ENCODE data around the gene EEF2.
A peak's percentile ranks its signal among the peaks of the same experiment; 100 is the strongest.
"Not testable (repeated sequence)": the region's sequence is repeated elsewhere in the genome, so short reads cannot be mapped to it uniquely, and the experiment has no call there.

EEF2 gene

DNA sequence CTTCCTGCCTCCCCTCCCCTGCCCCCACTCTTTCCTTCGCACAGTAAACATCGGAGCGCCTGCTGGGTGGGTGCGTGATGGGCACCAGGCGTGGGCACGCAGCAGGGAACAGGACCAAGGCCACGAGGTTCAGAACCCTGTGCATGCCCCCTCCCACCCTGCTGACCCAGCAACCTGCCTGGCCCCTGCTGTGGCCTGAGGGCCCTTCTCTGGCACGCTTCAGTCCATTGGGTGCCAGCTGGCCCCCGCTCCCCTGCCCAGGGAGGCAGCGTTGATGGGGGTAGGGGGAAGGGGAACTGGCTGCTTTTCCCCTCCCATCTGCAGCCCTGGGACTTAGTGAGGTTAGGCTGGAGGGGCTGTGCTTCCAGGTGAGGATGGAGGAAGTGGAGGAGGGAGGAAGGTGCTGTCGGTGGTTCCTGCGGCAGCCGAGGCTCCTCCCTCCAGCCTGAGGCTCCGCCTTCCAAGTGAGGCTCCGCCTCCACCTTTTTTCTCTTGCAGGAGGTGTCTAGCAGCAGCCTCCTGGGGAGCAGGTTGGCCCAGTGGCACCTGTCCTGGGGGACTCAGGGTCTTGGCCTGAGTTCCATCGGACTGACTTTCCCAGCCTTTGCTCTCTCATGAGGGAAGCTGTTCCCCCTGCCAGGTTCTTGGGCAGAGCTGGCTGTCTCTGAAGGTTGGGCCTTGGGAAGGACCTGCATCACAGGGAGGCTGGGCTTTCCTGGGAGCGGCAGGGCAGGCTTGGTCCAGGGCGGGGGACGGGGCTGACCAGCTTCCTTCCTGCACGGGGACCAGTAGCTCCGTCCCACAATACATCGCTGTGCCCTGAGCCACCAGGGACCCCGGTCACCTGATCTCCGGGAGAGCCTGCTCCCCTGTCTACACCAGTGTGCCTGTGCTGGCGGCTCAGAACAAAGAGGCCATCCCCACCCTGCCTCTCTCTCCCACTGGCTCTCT lies 29.6 kb upstream of the EEF2 start:
- no peak for DNase-seq

GRCh38 chr19:4013886-4014540 lies 28.8 kb upstream of the EEF2 start:
- DNase-seq = no peak

- DNase-seq = no peak
Observed at GRCh38 chr19:4012975-4013634, 27.8 kb upstream of the EEF2 start.

GRCh38 chr19:4012092-4012974 lies 27.1 kb upstream of the EEF2 start:
- no peak for DNase-seq

GRCh38 chr19:4011430-4011829 lies 26.2 kb upstream of the EEF2 start:
- not testable (repeated sequence) for DNase-seq

DNA sequence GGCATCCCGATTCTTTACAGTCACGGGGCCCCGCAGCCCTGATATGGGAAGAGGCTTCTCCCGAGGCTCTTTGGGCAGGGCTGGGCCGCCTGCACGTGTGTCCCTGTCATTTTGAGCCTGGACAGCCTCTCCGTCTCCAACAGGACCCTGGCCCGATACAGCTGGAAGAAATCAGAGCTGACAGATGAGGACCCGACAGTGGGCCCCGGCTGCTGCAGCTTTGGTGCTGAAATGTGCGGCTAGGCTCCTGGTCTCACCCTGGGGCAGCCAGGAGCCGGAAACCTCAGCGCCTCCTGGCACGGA lies 25.5 kb upstream of the EEF2 start:
- DNase-seq = no peak

DNA sequence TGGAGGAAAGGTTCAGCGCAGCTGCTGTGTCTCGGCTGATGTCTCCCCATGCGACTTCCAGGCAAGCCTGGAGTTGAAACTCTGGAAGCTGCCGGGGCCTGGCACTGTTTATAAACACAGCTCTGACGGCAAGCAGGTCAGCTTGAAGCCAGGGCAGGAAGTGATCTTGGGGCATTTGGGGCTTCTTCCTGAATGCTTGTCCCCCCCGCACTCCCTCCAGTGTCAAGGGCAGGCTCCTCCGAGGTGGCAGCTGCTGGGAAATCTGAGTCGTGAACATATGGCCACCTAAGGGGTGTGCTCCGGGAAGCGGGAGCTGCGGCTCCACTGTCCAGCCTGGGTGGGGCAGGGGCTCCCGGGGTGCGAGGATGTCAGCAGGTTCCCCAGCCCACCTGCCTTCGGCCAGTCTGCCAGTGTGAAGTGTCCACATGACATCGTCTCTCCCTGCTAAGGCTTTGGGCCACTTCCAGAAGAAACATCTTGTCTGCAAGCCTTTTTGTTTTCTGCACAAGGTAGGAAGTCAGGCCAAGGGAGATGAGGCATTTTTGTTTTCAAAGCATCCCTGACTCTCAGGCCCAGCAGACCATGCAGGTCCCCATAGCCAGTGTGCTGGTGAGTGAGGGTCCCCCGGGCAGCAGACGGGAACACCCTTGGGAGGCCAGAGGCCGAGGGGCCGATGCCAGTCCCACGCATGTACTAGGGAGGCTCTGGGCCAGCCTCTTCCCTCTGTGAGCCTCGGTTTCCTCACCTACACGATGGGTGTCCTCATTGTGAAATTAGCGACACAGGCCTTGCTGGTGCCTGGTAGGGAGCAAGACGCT lies 24.9 kb upstream of the EEF2 start:
- no peak for DNase-seq

GRCh38 chr19:4007836-4008539 lies 22.7 kb upstream of the EEF2 start:
- DNase-seq = no peak

DNA sequence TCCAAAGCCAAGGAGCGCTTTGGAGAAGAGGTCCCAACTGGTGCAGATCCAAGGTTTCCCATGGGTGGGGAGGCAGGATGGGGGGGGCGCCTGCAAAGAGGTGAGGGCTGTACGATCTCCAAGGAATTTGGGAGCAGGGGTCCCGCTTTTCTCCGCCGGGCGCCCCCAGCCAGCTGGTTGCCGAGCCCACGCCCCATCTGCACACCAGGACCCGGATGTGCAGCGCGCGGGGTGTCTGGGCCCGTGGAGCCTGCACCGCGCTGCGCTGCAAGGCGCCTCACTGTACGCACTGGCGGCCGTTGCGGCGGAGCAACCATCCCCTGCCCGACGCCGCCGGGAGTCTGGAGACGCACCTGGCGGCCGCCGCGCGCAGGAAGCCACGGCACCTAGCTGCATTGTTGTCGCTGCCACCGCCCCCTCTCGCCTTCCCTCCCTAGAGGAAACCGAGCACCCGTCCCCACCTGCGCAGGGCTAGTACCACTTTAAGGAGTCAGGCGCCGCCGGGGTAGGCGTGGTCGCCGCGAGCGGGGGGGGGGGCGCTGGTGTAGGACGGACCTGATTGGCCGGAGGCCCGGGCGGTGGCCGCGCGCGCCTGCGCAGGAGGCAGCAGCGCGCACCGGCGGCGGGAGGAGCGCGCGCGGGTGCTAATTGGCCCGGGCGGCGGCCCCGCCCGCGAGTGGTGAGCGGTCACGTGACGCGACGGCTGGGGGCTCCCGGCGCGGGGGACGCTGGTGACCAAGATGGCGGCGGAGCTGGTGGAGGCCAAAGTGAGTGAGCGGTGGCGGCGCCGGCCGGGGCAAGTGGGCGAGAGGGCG lies 22.0 kb upstream of the EEF2 start, which contains the start of gene PIAS4:
TSS of gene PIAS4 (plus strand) at position 716 of the 815 bp plus-strand sequence. CDS start at position 741, 25 bp downstream.
- peak; percentile 66 for DNase-seq

- DNase-seq = not testable (repeated sequence)
Observed at GRCh38 chr19:4005436-4005835, 20.2 kb upstream of the EEF2 start.

GRCh38 chr19:4000798-4001197 lies 15.5 kb upstream of the EEF2 start:
- DNase-seq = not testable (repeated sequence)

DNA sequence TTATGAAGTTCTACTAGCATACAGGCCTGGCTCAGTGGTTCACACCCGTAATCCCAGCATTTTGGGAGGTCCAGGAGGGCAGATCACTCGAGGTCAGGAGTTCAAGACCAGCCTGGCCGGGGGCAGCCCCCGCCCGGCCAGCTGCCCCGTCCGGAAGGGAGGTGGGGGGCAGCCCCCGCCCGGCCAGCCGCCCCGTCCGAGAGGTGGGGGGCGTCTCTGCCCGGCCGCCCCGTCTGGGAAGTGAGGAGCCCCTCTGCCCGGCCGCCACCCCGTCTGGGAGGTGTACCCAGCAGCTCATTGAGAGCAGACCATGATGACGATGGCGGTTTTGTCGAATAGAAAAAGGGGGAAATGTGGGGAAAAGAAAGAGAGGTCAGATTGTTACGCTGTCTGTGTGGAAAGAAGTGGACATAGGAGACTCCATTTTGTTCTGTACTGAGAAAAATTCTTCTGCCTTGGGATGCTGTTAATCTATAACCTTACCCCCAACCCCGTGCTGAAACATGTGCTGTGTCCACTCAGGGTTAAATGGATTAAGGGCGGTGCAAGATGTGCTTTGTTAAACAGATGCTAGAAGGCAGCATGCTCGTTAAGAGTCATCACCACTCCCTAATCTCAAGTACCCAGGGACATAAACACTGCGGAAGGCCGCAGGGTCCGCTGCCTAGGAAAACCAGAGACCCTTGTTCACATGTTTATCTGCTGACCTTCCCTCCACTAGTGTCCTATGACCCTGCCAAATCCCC lies 13.6 kb upstream of the EEF2 start:
- not testable (repeated sequence) for DNase-seq

DNA sequence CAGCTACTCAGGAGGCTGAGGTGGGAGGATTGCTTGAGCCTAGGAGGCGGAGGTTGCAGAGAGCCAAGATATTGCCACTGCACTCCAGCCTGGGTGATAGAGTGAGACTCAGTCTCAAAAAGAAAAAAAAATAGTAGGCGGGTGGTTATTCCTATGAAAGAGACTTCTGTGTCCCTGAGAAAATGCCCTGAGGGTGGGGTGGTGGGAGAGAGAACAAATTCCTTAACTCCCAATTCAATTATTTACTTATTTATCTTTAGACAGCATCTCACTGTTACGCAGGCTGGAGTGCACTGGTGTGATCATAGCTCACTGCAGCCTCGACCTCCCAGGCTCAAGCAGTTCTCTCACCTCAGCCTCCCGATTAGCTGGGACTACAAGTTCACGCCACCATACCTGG lies 10.3 kb upstream of the EEF2 start:
- no peak for DNase-seq

- no peak for DNase-seq
Observed at GRCh38 chr19:3990815-3991117, 5.5 kb upstream of the EEF2 start.

GRCh38 chr19:3987619-3988371 lies 2.5 kb upstream of the EEF2 start:
- DNase-seq = peak; percentile 63

GRCh38 chr19:3986260-3987041 lies 1.2 kb upstream of the EEF2 start:
- peak; percentile 82 for DNase-seq

DNA sequence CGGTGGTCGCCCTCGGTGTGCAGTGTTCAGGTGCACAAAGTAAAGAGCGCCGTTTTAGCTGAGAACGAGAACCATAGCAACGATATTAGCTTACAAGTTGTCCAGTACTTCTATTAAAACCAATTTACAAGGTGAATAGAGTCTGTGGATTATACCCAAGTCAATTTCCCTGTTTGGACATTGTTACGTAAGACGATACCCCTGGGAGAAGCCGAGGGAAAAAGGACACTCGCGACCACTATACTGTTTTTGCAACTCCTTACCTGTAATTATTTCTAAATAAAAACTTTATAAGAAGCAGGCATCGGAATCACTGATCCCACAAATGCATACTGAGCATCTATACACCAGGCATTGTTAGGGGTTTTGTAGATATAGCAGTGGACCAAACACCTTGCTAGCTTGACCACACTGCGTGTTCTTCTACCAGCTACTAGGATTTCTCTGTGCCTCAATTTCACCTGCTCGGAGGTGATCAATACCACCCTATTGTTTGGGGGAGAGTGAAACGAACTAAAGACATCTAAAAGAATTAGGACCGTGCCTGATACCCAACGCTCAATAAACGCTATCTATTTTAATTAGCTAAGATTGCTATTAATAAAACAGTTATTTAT lies 488 bp upstream of the EEF2 start:
- DNase-seq = no peak

DNA sequence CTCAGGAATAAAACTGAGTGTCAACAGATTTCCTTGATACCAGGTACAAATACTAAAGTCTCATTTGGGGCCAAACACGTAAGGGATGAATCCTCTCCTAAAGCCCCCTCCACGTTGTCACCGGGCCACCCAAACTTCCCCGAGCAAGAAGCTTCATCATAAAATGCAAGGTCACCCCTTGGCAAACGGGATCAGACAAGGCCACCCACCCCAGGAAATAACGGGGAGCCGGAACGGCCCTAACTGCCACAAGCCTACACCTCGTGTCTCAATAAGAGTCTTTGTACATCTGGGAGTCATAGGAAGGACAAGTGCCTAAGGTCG lies 717 bp downstream of the EEF2 start:
- DNase-seq = no peak

Measured in NCI-H1436 treated with DMSO at 0.1 percent for 48 hours (cell line).